ENCODE measurements around the gene MDN1. TPM values are rescaled to one million over a fixed set of nuclear protein-coding genes. Genes with fewer than 3 reads are reported as not detected.

MDN1 gene
- total RNA-seq, 4 donors from 2014 or later = 13.1 to 44.6 (median 20.8) TPM

DNA sequence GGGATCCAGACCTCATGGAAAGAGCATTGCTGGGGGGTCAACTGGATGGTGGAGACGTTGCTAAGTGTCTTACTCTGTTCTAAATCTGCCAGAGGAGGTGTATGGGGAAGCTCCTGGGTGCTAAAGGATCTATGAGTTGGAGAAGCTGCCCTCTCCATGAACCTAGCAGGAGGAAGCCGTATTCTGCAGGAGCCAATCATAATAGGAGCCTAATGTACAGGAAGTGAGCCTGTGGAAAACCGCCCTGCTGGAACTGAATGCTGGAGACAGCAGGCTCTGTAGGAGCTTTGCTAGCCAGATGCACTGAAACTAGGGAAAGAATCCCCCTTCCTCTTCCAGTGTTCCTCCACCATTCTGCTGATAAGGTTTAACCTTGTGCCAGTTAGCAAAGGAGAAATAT lies 20.9 kb upstream of the MDN1 start:
- H3K4me1 ChIP-seq = peaks cover 0 to 12% (median 0%) of the 10 kb centered on the region in 3 donors
- intact Hi-C loops (cut with DNase I) = no loop called here
- no peak for TF ChIP-seq POLR2A (IDR thresholded peaks at IDR 0.05)
- TF ChIP-seq, protein P1, sequence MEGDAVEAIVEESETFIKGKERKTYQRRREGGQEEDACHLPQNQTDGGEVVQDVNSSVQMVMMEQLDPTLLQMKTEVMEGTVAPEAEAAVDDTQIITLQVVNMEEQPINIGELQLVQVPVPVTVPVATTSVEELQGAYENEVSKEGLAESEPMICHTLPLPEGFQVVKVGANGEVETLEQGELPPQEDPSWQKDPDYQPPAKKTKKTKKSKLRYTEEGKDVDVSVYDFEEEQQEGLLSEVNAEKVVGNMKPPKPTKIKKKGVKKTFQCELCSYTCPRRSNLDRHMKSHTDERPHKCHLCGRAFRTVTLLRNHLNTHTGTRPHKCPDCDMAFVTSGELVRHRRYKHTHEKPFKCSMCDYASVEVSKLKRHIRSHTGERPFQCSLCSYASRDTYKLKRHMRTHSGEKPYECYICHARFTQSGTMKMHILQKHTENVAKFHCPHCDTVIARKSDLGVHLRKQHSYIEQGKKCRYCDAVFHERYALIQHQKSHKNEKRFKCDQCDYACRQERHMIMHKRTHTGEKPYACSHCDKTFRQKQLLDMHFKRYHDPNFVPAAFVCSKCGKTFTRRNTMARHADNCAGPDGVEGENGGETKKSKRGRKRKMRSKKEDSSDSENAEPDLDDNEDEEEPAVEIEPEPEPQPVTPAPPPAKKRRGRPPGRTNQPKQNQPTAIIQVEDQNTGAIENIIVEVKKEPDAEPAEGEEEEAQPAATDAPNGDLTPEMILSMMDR (IDR thresholded peaks at IDR 0.05) = no peak
- 73 to 76% methylated on average over 3 of the region's 3 CpGs for whole genome bisulfite sequencing, 2 donors
- no peak overlapping the region for H3K27ac ChIP-seq
- no peaks in the 10 kb centered on the region for H3K9me3 ChIP-seq
- no peaks in the 10 kb centered on the region for H3K27me3 ChIP-seq
- peaks cover 0 to 33% (median 0%) of the 10 kb centered on the region in 3 donors for H3K36me3 ChIP-seq
- no peak for DNase-seq
- H3K4me3 ChIP-seq = no peak overlapping the region

- peaks cover 0 to 6% (median 0%) of the 10 kb centered on the region in 3 donors for H3K4me1 ChIP-seq
- H3K27ac ChIP-seq = no peak overlapping the region
- no peak overlapping the region for H3K4me3 ChIP-seq
- no peak for DNase-seq
- H3K9me3 ChIP-seq = no peaks in the 10 kb centered on the region
- 96 to 98% methylated on average over 8 of the region's 8 CpGs for WGBS, 2 donors
- no peak for TF ChIP-seq POLR2A (IDR thresholded peaks at IDR 0.05)
- TF ChIP-seq, protein P1 (IDR thresholded peaks at IDR 0.05) = no peak
- no peaks in the 10 kb centered on the region for H3K27me3 ChIP-seq
- H3K36me3 ChIP-seq = peaks cover 0 to 58% (median 0%) of the 10 kb centered on the region in 3 donors
- intact Hi-C loops (cut with DNase I) = no loop called here
These were observed 17.1 kb upstream of the MDN1 start for GRCh38 chr6:89836639-89837222.

DNA sequence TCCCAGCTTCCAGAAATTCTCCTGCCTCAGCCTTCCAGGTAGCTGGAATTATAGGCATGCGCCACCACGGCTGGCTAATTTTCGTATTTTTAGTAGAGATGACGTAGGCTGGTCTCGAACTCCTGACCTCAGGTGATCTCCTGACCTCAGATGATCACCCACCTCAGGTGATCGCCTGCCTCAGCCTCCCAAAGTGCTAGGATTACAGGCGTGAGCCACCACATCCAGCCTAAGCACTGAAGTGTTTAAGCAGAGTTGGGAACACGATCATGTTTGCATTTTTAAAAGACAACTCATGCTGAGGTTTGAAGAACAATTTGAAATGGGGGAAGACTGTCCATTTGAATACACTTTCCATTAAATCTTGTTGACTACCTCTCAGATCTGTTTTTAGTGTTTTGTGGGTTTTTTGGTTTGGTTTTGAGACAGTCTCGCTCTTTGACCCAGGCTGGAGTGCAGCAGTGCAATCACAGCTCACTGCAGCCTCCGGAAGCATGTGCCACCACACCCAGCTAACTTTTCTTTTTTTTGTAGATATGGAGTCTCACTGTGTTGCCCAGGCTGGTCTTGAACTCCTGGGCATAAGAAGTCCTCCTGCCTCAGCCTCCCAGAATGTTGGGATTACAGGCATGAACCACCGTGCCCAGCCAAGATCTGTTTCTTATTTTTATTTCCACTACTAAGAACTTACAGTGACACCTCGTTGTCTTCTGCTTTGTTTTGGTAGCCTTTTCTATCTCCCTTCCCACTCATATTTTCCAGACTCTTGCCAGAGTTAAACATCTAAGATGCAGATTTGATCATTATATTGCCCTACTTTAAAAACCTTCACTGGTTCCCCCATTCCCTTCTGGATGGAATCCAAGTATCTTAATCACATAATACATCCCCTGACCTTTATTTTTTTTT lies 15.5 kb upstream of the MDN1 start:
- Histone ChIP-seq H3K36me3 (peaks cover 0 to 58% (median 0%) of the 10 kb centered on the region in 3 donors), H3K4me3 (no peak overlapping the region), H3K27ac (no peak overlapping the region), H3K27me3 (no peaks in the 10 kb centered on the region), H3K4me1 (peaks cover 5 to 13% (median 9%) of the 10 kb centered on the region in 3 donors), H3K9me3 (no peaks in the 10 kb centered on the region)
- WGBS, 2 donors = 81 to 88% methylated on average over 12 of the region's 12 CpGs
- DNase-seq = no peak
- TF ChIP-seq, protein P1 (IDR thresholded peaks at IDR 0.05) = no peak
- TF ChIP-seq POLR2A (IDR thresholded peaks at IDR 0.05) = no peak
- intact Hi-C loops (cut with DNase I) = no loop called here

DNA sequence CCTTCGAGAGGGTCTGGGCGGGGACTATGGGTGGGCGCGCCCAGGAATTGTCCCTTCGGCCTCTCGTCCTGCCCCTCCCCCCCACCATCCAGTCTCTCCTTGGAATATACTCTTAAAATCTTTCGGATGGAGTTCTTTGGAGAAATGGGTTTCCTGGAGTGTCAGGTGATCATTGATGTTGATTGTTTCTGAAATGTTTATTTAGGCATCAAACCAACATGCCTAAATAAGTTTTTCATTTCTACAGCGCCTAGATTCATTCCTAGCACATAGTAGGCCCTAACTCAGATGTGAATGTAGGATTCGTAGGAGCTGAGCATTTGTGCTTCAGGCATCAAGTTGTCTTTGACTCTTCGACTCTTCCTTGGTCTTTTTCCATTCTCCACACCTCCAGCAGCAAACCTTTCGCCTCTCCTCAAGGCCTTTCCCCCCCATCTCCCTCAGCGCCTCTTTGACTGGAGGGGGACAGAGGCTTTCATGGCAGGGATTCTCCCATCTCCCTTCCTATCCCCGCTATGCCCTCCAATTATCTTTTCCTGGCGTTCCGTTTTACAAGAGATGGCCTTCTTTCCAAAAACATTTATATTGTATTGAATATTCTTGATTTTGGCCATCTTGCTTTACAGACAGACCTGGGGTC lies 10.7 kb upstream of the MDN1 start:
- whole genome bisulfite sequencing, 2 donors = 5 to 7% methylated on average over 15 of the region's 15 CpGs
- peaks cover 0 to 29% (median 0%) of the 10 kb centered on the region in 3 donors for H3K36me3 ChIP-seq
- no peak for DNase-seq
- H3K9me3 ChIP-seq = no peaks in the 10 kb centered on the region
- H3K4me3 ChIP-seq = peak overlapping the region; percentile 80 to 98 (median 92)
- peak overlapping the region; percentile 89 to 92 (median 92) for H3K27ac ChIP-seq
- peaks cover 8 to 21% (median 13%) of the 10 kb centered on the region in 3 donors for H3K4me1 ChIP-seq
- no peaks in the 10 kb centered on the region for H3K27me3 ChIP-seq
- TF ChIP-seq, protein P1 (IDR thresholded peaks at IDR 0.05) = no peak
- TF ChIP-seq POLR2A (IDR thresholded peaks at IDR 0.05) = no peak
- intact Hi-C loops (cut with DNase I) = no loop called here
